HEK293 (cell line): ENCODE measurements around the gene CCNK.
A peak's percentile ranks its signal among the peaks of the same experiment; 100 is the strongest.

Source experiments
- CTCF ChIA-PET: fragments of 350-600 bp; formaldehyde crosslinking; extraction: SDS; loops from one replicate; lab custom pipeline; 2021; ENCODE audit warnings: antibody characterized with exemption; lab: Yijun Ruan, JAX
- POLR2A ChIA-PET: fragments of 300-600 bp; formaldehyde crosslinking; extraction: SDS; loops from one replicate; lab custom pipeline; 2020; ENCODE audit warnings: antibody characterized with exemption, inconsistent platforms; lab: Yijun Ruan, JAX
- H3K27ac ChIP-seq: fragments of 200-500 bp; sonication (Bioruptor generic); 2 replicates; pipeline ENCODE4 v1.5.1; 2014; ENCODE audit warnings: low read depth, low read length, control low read depth, inconsistent platforms; ENCODE audit errors: extremely low read depth
- H3K36me3 ChIP-seq, 2 experiments: fragments of 200-500 bp in 1 of 2; sonication (Bioruptor generic) in 1 of 2; 1 replicate in 1 of 2; 2 replicates in 1 of 2; pipeline ENCODE4 v1.5.1; 2014 to 2017; ENCODE audit warnings: inconsistent platforms in 2 of 2, low read length in 2 of 2; ENCODE audit not compliant: control insufficient read depth in 2 of 2, insufficient read depth in 1 of 2
- H3K4me1 ChIP-seq: fragments of 200-500 bp; sonication (Bioruptor generic); 2 replicates; pipeline ENCODE4 v1.5.1; 2014; ENCODE audit warnings: mild to moderate bottlenecking, low read length, inconsistent platforms; ENCODE audit not compliant: control insufficient read depth, insufficient read depth
- H3K4me3 ChIP-seq: 2 replicates; pipeline ENCODE4 v1.5.1; 2011; ENCODE audit warnings: low read depth, mild to moderate bottlenecking, control low read depth, low read length, moderate library complexity
- H3K9me3 ChIP-seq: fragments of 200-500 bp; sonication (Bioruptor generic); 2 replicates; pipeline ENCODE4 v1.5.1; 2014; ENCODE audit warnings: low read depth, low read length, inconsistent platforms; ENCODE audit not compliant: control insufficient read depth, insufficient read depth
- GLI4 ChIP-seq: fragments of 450-650 bp; formaldehyde crosslinking; IDR thresholded peaks from 2 replicates; pipeline ENCODE4 v1.5.1; 2016; ENCODE audit warnings: missing biosample characterization, missing genetic modification characterization
- HOXA7 ChIP-seq: sonication (generic); formaldehyde crosslinking; IDR thresholded peaks from 2 replicates; pipeline ENCODE4 v1.8.1; 2022; ENCODE audit warnings: missing genetic modification reagents, borderline replicate concordance
- IKZF3 ChIP-seq: fragments of 450-650 bp; IDR thresholded peaks from 2 replicates; pipeline ENCODE4 v1.5.0; 2018; ENCODE audit warnings: missing biosample characterization, mild to moderate bottlenecking, missing genetic modification characterization, moderate library complexity
- MYNN ChIP-seq: fragments of 450-650 bp; formaldehyde crosslinking; IDR thresholded peaks from 2 replicates; pipeline ENCODE4 v1.5.1; 2016; ENCODE audit warnings: missing biosample characterization, missing genetic modification characterization, borderline replicate concordance
- OSR2 ChIP-seq: fragments of 450-650 bp; formaldehyde crosslinking; IDR thresholded peaks from 2 replicates; pipeline ENCODE4 v1.5.1; 2016; ENCODE audit warnings: missing biosample characterization, missing genetic modification characterization
- PRDM1 ChIP-seq: fragments of 450-650 bp; formaldehyde crosslinking; IDR thresholded peaks from 2 replicates; pipeline ENCODE4; 2016; ENCODE audit warnings: missing biosample characterization, missing genetic modification characterization
- SP3 ChIP-seq: fragments of 450-650 bp; formaldehyde crosslinking; IDR thresholded peaks from 2 replicates; pipeline ENCODE4 v1.5.1; 2016; ENCODE audit warnings: missing biosample characterization, missing genetic modification characterization
- ZBTB17 ChIP-seq: fragments of 450-650 bp; formaldehyde crosslinking; IDR thresholded peaks from 2 replicates; pipeline ENCODE4 v1.5.1; 2016; ENCODE audit warnings: missing biosample characterization, missing genetic modification characterization
- ZBTB8A ChIP-seq: fragments of 450-650 bp; formaldehyde crosslinking; IDR thresholded peaks from 2 replicates; pipeline ENCODE4 v1.5.1; 2016; ENCODE audit warnings: missing biosample characterization, missing genetic modification characterization
- ZNF155 ChIP-seq: fragments of 450-650 bp; formaldehyde crosslinking; IDR thresholded peaks from 2 replicates; pipeline ENCODE4 v1.5.1; 2016; ENCODE audit warnings: missing biosample characterization, missing genetic modification characterization
- ZNF157 ChIP-seq: fragments of 450-650 bp; formaldehyde crosslinking; IDR thresholded peaks from 2 replicates; pipeline ENCODE4 v1.5.1; 2016; ENCODE audit warnings: missing biosample characterization, missing genetic modification characterization
- ZNF2 ChIP-seq: fragments of 450-650 bp; formaldehyde crosslinking; IDR thresholded peaks from 2 replicates; pipeline ENCODE4 v1.5.1; 2016; ENCODE audit warnings: missing biosample characterization, missing genetic modification characterization
- ZNF280C ChIP-seq: fragments of 450-650 bp; formaldehyde crosslinking; IDR thresholded peaks from 2 replicates; pipeline ENCODE4 v1.5.1; 2016; ENCODE audit warnings: missing biosample characterization, missing genetic modification characterization
- ZNF366 ChIP-seq: fragments of 450-650 bp; formaldehyde crosslinking; conservative IDR thresholded peaks from 2 replicates; pipeline ENCODE4 v1.5.1; 2016; ENCODE audit warnings: missing biosample characterization, missing genetic modification characterization
- ZNF514 ChIP-seq: fragments of 450-650 bp; formaldehyde crosslinking; IDR thresholded peaks from 2 replicates; pipeline ENCODE4 v1.5.1; 2016; ENCODE audit warnings: missing biosample characterization, missing genetic modification characterization
- TF ChIP-seq, protein P1 (sequence below): fragments of 450-650 bp; formaldehyde crosslinking; IDR thresholded peaks from 2 replicates; pipeline ENCODE4 v1.5.1; 2017; ENCODE audit warnings: missing biosample characterization, missing genetic modification characterization
- TF ChIP-seq, protein P2 (sequence below): fragments of 450-650 bp; formaldehyde crosslinking; IDR thresholded peaks from 2 replicates; pipeline ENCODE4 v1.5.1; 2016; ENCODE audit warnings: missing biosample characterization, missing genetic modification characterization
- TF ChIP-seq, protein P3 (sequence below): fragments of 450-650 bp; formaldehyde crosslinking; IDR thresholded peaks from 2 replicates; pipeline ENCODE4 v1.5.1; 2017; ENCODE audit warnings: missing biosample characterization, missing genetic modification characterization

CCNK gene

DNA sequence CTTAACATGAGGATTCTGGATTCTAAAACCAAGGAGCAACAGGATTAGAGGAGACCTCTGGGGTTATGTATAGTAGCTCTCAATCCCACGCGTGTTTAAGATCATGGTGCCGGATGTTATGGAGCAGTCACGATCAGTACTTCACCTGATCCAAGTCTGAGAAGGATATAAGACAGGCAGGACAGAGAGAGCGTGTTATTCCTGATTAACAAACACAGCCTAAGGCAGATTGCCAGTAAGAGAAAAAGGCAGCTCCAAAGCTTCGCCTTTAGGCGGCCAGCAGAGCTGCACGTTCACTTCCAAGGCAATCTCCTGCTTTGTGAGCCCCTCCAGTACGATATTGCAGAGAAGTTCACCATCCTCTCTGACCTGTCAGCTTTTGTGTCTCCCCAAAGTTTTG, 6.0 kb upstream of the CCNK start (continued):
- TF ChIP-seq, protein P1, sequence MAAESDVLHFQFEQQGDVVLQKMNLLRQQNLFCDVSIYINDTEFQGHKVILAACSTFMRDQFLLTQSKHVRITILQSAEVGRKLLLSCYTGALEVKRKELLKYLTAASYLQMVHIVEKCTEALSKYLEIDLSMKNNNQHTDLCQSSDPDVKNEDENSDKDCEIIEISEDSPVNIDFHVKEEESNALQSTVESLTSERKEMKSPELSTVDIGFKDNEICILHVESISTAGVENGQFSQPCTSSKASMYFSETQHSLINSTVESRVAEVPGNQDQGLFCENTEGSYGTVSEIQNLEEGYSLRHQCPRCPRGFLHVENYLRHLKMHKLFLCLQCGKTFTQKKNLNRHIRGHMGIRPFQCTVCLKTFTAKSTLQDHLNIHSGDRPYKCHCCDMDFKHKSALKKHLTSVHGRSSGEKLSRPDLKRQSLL: no peak
- no peak for TF ChIP-seq ZNF366 (tag by site-specific recombination)
- peak; percentile 29; the same call in 1 of the 2 replicates for TF ChIP-seq IKZF3
- TF ChIP-seq ZNF155 (tag by site-specific recombination): no peak
- TF ChIP-seq HOXA7 (CRISPR knock-in tag): no peak
- TF ChIP-seq, protein P2, sequence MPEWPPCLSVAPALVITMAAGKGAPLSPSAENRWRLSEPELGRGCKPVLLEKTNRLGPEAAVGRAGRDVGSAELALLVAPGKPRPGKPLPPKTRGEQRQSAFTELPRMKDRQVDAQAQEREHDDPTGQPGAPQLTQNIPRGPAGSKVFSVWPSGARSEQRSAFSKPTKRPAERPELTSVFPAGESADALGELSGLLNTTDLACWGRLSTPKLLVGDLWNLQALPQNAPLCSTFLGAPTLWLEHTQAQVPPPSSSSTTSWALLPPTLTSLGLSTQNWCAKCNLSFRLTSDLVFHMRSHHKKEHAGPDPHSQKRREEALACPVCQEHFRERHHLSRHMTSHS (tag by site-specific recombination): no peak
- no peak for TF ChIP-seq OSR2 (tag by site-specific recombination)

- CTCF ChIA-PET: interaction anchor here (0.6 to 1.0 kb wide), 3 partner anchors 14 to 456 kb away, joined by 3 to 4 read pairs (median 3); no protein-coding TSS in a partner anchor
- TF ChIP-seq ZNF157 (no peak), SP3 (tag by site-specific recombination) (no peak), ZNF2 (tag by site-specific recombination) (no peak), ZNF514 (tag by site-specific recombination) (no peak), ZBTB17 (tag by site-specific recombination) (0 out of 2 replicates have a peak, but pooled peaks have one; percentile 3), ZBTB8A (tag by site-specific recombination) (no peak), ZNF280C (tag by site-specific recombination) (no peak), IKZF3 (peak; percentile 29; the same call in 1 of the 2 replicates)
- TF ChIP-seq, all 188 proteins: peak for 2
- no peaks in the 10 kb centered on the region for H3K9me3 ChIP-seq
- H3K36me3 ChIP-seq: no peaks in the 10 kb centered on the region
- POLR2A ChIA-PET: no interaction called here
- H3K4me3 ChIP-seq: no peak overlapping the region
- H3K27ac ChIP-seq: no peak overlapping the region
- H3K4me1 ChIP-seq: peaks cover 21% of the 10 kb centered on the region
Measured at GRCh38 chr14:99475660-99476059, 5.5 kb upstream of the CCNK start.

GRCh38 chr14:99476864-99477263, 4.3 kb upstream of the CCNK start:
- Histone ChIP-seq H3K4me3 (no peak overlapping the region), H3K36me3 (no peaks in the 10 kb centered on the region), H3K9me3 (no peaks in the 10 kb centered on the region), H3K4me1 (peaks cover 21% of the 10 kb centered on the region), H3K27ac (no peak overlapping the region)
- TF ChIP-seq GLI4 (tag by site-specific recombination) (no peak), PRDM1 (tag by site-specific recombination) (0 out of 2 replicates have a peak, but pooled peaks have one; percentile 11)
- ChIA-PET CTCF (no interaction called here), POLR2A (no interaction called here)

GRCh38 chr14:99478128-99478527, 3.1 kb upstream of the CCNK start:
- no peak for TF ChIP-seq MYNN (tag by site-specific recombination)
- TF ChIP-seq, protein P3, sequence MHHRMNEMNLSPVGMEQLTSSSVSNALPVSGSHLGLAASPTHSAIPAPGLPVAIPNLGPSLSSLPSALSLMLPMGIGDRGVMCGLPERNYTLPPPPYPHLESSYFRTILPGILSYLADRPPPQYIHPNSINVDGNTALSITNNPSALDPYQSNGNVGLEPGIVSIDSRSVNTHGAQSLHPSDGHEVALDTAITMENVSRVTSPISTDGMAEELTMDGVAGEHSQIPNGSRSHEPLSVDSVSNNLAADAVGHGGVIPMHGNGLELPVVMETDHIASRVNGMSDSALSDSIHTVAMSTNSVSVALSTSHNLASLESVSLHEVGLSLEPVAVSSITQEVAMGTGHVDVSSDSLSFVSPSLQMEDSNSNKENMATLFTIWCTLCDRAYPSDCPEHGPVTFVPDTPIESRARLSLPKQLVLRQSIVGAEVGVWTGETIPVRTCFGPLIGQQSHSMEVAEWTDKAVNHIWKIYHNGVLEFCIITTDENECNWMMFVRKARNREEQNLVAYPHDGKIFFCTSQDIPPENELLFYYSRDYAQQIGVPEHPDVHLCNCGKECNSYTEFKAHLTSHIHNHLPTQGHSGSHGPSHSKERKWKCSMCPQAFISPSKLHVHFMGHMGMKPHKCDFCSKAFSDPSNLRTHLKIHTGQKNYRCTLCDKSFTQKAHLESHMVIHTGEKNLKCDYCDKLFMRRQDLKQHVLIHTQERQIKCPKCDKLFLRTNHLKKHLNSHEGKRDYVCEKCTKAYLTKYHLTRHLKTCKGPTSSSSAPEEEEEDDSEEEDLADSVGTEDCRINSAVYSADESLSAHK: peak; percentile 93
- no peak overlapping the region for H3K27ac ChIP-seq
- H3K9me3 ChIP-seq: no peaks in the 10 kb centered on the region
- ChIA-PET CTCF (no interaction called here), POLR2A (no interaction called here)
- H3K4me3 ChIP-seq: no peak overlapping the region
- H3K36me3 ChIP-seq: no peaks in the 10 kb centered on the region
- H3K4me1 ChIP-seq: peaks cover 27% of the 10 kb centered on the region
